ENCODE measurements around the gene TANGO6.

The TANGO6 gene

DNA sequence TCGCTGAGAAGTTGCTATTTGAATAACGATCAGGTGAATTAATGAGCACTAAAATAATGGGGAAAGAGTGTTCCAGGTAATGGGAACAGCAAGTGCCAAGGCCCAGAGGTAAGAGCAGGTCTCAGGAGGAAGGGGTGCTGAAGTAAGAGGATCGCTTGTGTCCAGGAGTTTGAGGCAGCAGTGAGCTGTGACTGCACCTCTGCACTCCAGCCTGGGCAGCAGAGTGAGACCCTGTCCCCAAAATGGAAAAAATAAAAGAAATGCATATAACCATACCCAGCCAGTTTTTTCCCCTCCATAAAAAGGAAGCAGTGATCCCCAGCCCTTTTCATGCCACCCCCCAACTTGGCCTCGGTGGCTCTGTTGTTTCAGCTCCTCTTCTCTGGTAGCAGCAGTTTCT, 245.4 kb downstream of the TANGO6 start:
- H3K4me3 Mint-ChIP-seq = no peak overlapping the region
- peak overlapping the region; percentile 46 for H3K27ac Mint-ChIP-seq
- TF ChIP-seq, protein P1, sequence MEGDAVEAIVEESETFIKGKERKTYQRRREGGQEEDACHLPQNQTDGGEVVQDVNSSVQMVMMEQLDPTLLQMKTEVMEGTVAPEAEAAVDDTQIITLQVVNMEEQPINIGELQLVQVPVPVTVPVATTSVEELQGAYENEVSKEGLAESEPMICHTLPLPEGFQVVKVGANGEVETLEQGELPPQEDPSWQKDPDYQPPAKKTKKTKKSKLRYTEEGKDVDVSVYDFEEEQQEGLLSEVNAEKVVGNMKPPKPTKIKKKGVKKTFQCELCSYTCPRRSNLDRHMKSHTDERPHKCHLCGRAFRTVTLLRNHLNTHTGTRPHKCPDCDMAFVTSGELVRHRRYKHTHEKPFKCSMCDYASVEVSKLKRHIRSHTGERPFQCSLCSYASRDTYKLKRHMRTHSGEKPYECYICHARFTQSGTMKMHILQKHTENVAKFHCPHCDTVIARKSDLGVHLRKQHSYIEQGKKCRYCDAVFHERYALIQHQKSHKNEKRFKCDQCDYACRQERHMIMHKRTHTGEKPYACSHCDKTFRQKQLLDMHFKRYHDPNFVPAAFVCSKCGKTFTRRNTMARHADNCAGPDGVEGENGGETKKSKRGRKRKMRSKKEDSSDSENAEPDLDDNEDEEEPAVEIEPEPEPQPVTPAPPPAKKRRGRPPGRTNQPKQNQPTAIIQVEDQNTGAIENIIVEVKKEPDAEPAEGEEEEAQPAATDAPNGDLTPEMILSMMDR (IDR thresholded peaks at IDR 0.05) = no peak
- DNase-seq = no peak
- H3K36me3 Mint-ChIP-seq (ENCODE audit: low read depth) = peaks cover 2% of the 10 kb centered on the region
- H3K9me3 Mint-ChIP-seq = no peaks in the 10 kb centered on the region
- H3K4me1 Mint-ChIP-seq = peaks cover 20% of the 10 kb centered on the region
- H3K27me3 Mint-ChIP-seq (ENCODE audit: low read depth, poor library complexity) = peaks cover under 1% of the 10 kb centered on the region

DNA sequence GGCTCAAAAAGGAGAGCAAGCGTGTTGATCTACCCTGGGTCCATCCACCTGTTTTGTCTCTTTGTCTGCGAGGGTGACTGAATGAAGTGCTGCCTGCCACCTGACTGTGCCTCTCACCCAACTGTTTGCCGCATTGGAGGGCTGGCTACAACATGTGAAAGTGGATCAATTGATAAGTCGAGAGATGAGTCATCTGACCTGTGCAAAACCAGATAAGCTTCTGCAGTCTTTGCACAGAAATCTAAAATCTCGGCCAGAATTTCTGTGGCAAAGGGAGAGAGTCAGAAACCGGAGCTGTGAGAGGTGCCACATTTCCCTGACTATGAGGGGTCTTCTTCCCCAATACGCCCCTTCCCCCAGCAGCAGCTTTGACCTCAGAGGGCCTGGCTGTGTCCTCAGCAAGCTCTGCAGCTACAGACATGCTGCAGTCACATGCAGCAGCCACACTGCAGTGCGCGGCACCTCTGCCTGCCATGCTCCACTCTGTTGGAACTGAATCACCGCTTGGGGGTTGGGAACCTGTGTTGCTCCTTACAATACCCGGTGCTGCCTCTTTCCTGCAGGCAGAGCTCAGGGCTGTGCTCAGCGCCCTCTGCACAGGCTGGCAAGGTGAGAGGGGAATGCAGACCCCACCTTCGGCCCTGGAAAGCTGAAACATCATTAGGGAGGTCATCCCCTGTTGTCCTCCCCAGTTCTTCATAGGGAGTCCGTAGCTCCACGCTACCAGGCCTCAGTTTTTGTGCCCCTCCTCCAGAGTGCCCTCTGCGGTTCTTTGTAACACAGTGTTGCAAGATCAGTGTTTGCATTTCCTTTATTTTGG, 246.0 kb downstream of the TANGO6 start:
- Mint-ChIP-seq H3K27me3 (ENCODE audit: low read depth, poor library complexity) (no peaks in the 10 kb centered on the region), H3K4me3 (no peak overlapping the region), H3K9me3 (no peaks in the 10 kb centered on the region), H3K4me1 (peaks cover 15% of the 10 kb centered on the region), H3K36me3 (ENCODE audit: low read depth) (no peaks in the 10 kb centered on the region), H3K27ac (peak overlapping the region; percentile 46)
- DNase-seq = no peak
- TF ChIP-seq, protein P1 (IDR thresholded peaks at IDR 0.05) = no peak

DNA sequence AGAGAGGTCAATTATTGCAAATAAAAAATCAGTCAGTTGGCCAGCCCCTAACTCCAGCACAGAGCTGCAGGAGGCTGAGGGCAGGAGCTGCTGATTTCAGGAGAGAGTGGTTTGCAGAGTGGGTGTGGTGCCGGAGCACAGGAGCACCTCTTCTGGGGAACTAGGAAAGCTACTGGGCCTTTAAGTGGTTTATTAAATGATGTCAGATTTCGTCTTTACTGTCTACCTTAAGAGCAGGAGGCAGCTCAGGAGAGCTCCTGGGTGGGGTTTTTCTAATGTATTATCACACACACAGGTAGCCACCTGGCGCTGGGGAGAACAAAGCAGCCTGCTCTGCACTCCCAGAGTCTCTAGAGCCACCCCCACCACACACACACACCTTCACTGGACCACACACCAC, 250.6 kb downstream of the TANGO6 start:
- Mint-ChIP-seq H3K9me3 (no peaks in the 10 kb centered on the region), H3K27me3 (ENCODE audit: low read depth, poor library complexity) (peaks cover 4% of the 10 kb centered on the region), H3K4me3 (no peak overlapping the region), H3K36me3 (ENCODE audit: low read depth) (no peaks in the 10 kb centered on the region), H3K4me1 (peaks cover 14% of the 10 kb centered on the region), H3K27ac (peak overlapping the region; percentile 44)
- TF ChIP-seq, protein P1 (IDR thresholded peaks at IDR 0.05) = no peak
- DNase-seq = no peak

DNA sequence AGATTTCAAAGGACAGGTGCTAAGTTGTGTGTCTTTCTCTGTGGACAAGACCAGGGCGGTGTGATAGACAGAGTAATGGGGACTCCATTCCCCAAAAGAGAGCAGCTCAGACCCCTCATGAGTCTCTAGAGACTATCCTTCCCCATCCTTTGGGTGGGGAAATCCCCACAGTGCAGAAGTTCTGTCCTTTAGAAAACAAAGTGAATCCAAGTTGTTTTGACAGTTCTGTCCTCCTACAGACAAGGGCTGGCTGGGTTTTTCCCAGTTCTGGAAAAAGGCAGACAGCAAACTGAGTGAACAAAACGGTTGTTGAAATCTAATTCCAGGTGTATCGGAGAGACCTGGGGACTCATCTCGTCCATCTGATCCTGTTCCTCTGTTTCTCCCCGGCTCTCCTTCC, 251.2 kb downstream of the TANGO6 start:
- TF ChIP-seq, protein P1 (IDR thresholded peaks at IDR 0.05) = no peak
- H3K9me3 Mint-ChIP-seq = no peaks in the 10 kb centered on the region
- H3K27ac Mint-ChIP-seq = peak overlapping the region; percentile 18
- DNase-seq = no peak
- peaks cover 9% of the 10 kb centered on the region for H3K4me1 Mint-ChIP-seq
- H3K27me3 Mint-ChIP-seq (ENCODE audit: low read depth, poor library complexity) = peaks cover 4% of the 10 kb centered on the region
- no peak overlapping the region for H3K4me3 Mint-ChIP-seq
- no peaks in the 10 kb centered on the region for H3K36me3 Mint-ChIP-seq (ENCODE audit: low read depth)

DNA sequence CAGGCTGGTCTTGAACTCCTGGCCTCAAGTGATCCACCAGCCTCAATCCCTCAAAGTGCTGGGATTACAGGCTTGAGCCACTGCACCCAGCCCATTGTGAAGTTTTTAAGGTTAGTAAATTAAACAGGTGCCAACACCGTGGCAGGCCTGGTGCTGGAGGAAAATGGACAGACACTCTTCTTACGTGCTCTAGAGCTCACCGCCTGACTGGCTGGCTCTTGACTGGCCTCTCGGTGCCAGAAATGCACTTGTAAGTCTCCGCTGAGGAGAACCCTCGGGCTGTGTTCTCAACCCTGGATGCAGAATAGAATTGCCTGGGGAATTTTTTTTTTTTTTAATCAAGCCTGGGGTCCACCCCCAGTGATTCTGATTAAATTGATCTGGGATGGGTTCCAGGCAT, 251.9 kb downstream of the TANGO6 start:
- no peak overlapping the region for H3K4me3 Mint-ChIP-seq
- H3K27me3 Mint-ChIP-seq (ENCODE audit: low read depth, poor library complexity) = peaks cover 4% of the 10 kb centered on the region
- H3K4me1 Mint-ChIP-seq = peaks cover 13% of the 10 kb centered on the region
- no peak overlapping the region for H3K27ac Mint-ChIP-seq
- no peak for DNase-seq
- no peaks in the 10 kb centered on the region for H3K36me3 Mint-ChIP-seq (ENCODE audit: low read depth)
- no peaks in the 10 kb centered on the region for H3K9me3 Mint-ChIP-seq
- TF ChIP-seq, protein P1 (IDR thresholded peaks at IDR 0.05) = no peak
